IPS-NIHi7 (cell line): ENCODE data around the gene PLOD2.
A peak's percentile ranks its signal among the peaks of the same experiment; 100 is the strongest.

Experiments used
- DNase-seq: peaks from one replicate; pipeline ENCODE4 v3.0.0; 2012; ENCODE audit warnings: mixed read lengths; ENCODE audit errors: extremely low spot score

The PLOD2 gene

DNA sequence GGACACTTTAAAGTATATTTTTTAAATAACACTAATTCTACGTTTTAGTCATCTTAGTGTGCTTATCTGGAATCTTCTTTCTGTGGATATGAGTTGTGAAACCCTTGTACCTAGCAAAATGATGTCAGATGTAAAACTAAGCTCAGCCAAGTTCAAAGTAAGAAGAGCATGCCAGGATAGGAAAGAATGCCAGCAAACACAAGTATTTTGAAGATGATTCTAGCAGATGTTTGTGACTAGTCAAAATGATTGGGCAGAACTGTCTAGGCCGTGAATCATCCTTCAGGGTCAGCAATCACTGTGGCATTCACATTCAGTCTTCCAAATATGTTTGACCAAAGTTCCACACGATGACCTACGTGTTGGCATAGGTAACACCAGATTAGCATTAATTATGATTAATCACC lies 5.4 kb upstream of the PLOD2 start:
- DNase-seq, result no peak

DNA sequence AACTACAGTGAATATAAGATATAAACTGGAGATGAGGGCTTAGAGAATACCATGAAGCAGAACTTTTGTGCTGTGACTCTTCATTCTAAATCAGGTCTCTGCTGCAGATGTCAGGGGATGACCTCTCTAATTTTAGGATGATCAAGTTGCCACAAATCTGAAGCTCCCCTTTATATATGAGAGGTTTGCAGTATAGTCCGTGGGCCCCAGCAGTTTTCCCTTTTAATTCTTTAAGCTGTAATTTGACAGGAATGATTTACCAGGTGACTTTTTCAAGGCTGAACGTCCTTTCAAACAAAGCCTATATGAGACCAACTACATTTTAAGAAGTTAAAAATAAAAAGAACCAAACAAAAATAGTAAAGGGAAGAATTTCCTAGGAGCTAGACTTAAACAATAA lies 4.9 kb upstream of the PLOD2 start:
- DNase-seq, result no peak

- no peak for DNase-seq
Measured at GRCh38 chr3:146164971-146165769, 4.2 kb upstream of the PLOD2 start.

- no peak for DNase-seq
Measured at GRCh38 chr3:146164506-146164905, 3.5 kb upstream of the PLOD2 start.

GRCh38 chr3:146164071-146164470 lies 3.1 kb upstream of the PLOD2 start:
- DNase-seq, result no peak

GRCh38 chr3:146163584-146163983 lies 2.6 kb upstream of the PLOD2 start:
- no peak for DNase-seq

DNA sequence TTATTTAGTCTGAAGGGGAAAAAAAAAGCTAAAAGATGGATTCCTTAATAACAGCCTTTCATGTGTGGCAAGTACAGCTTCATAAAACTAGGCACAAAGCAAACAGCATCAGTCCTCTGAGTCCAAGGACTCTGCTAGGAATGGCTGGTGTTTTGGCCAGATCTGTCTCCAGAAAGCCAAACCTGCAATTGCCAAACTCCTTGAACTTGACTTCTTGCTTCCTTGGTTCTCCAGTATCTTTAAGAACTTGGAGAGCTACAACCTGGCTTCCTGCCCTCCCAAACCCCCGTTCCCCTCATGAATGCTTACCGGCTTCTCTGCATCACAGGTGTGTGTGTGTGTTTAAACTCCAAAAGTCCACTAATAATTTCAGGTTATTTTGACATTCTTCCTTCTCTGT lies 1.6 kb upstream of the PLOD2 start:
- DNase-seq, result no peak

GRCh38 chr3:146161663-146162002 lies 649 bp upstream of the PLOD2 start:
- DNase-seq, result no peak

- DNase-seq, result peak; percentile 82
Measured at GRCh38 chr3:146160321-146160963, 542 bp downstream of the PLOD2 start.

DNA sequence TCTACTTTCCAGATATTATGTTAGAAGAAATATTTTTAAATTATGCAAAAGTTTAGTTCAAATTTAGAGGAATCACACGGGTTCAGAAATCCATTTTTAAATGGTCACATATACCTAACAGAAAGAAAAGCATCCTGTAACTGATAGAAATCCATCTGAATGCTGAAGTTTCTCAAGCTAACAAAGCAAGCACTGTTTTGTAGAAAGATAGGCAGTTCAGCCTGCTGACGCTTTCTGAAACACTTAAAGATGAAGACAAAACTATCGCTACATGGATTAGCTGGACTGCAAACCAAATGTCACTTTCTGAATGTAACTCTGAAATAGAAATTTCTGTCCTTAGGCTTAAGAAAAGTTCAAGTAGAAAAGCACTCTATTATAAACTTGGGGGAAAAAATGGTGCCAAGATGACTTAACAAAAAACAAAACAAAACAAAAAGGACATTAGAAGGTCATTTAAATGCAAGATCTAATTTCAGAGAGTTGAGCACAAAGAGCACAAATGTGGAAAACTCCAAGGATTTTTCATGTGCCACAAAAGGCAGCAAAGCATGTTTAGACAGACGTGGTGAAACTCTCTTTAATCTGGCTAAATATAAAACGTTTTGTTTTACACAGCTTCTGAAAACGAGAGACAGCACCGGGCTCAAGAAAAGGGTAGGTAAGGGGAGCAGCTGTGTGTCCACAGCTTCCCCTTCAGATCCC lies 1.2 kb downstream of the PLOD2 start:
- no peak for DNase-seq

DNA sequence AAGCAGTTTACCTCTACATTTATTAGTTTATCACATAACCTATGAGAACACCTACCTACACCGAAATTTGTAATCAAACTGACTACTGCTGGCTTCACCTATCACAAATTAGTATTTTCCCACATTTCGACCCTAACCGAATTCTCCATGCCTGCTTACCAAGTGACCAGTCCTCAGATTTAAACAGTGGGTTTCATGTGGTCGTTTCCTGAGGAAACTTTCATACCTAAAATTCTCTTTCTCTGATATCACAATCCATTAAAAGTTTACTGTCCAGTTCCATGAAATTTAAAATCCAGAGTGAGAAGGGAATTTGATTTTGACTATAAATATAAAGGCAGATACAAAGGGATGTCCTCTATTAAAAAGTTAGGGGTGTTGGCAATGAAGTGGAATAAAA lies 1.9 kb downstream of the PLOD2 start:
- DNase-seq, result no peak

DNA sequence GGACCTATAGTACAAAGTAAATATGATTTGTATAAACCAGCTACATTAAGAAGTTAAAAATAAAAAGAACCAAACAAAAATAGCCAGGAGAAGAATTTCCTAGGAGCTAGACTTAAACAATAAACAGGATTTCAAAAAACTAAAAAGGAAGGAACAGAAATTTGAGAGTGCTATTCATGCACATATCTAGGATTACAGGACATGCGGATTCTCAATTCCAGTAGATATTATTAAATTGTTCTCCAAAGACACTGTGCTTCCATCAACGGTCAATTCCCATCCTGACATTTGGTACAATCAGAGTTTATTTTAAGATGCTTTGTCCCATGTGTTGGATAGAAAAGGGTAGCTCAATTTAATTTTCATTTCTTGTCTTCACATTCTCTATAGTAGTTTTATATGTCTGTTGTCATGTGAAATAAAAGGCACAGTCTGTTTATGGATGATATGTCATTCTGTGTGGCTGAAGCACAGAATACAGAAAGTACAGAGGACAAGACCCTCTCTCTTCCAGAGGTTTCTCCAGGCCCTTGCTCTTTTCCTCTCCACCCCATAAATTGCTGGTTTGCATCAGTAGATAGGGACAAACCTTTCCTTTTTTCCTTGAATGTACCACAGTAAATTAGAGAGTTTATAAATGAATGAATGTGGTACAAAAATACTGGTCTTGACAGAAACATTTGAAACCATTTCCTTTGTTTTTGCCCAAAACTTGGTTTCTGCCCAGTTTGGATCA lies 3.5 kb downstream of the PLOD2 start:
- DNase-seq, result no peak

DNA sequence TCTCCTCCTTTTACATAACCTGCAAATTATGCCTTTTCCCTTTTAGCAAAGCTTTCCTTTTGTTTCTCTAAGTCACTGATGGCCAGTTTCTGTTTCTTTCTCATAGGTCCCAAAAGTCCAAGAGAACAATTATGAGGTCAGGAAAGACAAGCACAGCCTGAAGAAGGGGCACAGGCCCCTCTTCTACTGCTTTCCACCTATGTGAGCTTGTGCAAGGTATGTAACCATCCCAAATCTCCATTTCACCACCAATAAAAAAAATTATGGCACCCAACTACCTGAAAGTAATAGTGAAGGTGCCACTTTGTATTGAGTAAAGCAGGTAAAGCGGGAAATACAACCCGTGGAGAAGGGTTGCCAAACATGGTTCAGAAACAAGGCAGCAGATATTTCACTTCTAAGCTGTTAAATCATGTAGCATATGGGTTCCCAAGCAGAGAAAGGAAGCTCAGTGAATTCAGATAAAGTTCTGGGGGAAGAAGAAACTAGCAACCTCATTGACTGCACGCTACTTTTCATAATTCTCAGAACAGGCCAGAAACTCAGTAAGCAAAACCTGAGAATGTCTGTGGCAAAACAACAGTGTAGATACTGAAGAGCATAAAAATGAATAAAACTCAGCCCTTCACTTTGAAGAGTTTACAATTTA lies 4.2 kb downstream of the PLOD2 start:
- no peak for DNase-seq

DNA sequence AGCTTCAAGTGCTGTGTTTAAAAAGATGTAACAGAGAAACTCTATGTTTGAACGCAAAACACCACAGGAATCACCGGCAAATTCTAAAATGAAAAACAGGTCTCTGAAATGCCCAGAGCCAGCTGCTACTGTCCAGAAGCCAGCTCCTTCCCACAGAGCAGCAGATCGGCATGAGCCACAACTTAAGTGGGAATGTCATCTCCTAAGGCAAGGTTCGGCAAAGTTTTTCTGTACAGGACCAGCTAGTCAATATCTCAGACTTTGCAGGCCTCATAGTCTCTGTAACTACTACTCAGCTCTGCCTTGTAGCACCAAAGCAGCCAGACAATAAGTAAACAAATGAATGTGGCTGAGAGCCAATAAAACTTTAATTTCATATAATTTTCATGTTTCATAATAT lies 4.9 kb downstream of the PLOD2 start:
- no peak for DNase-seq

GRCh38 chr3:146154995-146155394 lies 6.0 kb downstream of the PLOD2 start:
- DNase-seq, result no peak

DNA sequence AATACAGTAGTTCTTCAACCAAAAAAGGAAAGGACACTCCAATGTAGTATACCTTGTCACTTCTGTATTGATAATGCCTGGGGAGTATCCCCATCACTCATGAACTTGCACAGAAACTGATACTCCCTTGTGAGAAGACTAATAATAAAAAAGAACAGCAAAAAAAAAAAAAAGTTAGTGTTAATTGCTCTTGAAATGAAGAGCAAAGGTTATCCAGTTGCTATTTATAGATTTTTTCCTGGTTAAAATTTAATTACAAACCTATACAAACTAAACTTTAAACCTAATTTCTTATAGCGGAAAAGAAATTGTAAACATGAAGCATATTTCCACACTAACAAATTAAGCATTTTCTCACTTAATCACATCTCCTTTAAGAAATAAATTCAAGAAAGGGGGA lies 6.7 kb downstream of the PLOD2 start:
- DNase-seq, result no peak

DNA sequence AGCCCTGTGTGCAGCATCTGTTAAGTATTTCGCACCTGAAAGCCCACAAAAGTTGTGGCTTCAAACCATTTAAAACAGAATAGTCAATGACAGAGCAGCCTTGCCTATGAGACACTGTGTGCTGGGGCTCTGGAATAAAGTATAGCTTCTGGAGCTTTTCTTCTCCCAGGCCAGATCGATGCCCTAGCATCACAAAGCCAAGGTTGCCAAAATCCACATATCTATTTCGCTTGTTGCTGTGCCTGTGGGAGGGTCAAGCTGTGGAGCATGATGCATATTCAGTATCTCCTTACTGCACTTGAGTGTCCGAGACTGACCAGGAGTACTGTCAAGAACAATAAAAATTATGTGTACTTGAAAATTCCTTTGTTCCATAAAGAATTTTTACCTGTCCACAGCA lies 7.6 kb downstream of the PLOD2 start:
- DNase-seq, result no peak

- no peak for DNase-seq
Measured at GRCh38 chr3:146152834-146153233, 8.2 kb downstream of the PLOD2 start.

DNA sequence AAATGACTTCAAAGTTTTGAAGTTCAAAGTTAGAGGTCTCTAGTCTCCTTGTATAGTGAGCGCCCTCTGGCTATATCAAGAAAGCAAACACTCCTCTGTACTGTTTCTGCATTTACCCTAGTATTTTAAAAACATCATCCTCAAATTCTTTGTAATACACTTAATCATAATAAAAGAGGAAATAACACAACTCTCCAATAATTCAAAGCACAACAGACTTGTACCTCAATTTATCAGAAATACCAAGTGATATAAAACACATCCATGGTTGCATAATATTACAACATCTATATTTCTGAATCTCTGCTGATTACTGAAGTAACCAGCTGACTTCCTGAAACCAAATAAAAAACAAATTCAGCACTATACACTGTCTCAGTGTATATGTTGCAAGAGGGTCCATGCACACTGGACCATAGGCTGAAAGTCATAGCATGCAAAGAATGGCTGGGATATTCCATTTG lies 12.5 kb downstream of the PLOD2 start:
- no peak for DNase-seq

DNA sequence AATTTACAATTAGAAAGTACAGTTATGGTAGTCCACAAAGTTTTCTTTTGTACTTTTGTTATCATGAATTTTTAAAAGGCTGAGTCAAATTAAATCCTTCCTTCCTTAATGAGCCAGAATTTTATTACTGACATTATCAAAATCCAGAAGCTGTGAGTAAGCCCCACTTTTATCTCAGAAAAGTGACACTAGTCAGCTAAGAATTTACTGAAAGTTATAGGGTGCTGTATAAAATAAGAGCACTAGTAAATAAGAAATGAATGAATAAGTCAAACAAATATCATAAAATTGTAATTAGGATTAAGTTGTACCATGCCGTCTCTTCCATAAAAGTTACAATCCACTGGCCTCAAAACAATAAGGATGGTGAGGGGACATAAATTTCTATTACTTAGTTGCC lies 15.3 kb downstream of the PLOD2 start:
- no peak for DNase-seq

GRCh38 chr3:146142757-146143156 lies 18.2 kb downstream of the PLOD2 start:
- no peak for DNase-seq
